Type B pancreatic cell (in vitro differentiated cells): ENCODE results near the gene SLMAP. TPM values are rescaled to one million over a fixed set of nuclear protein-coding genes. Genes with fewer than 3 reads are reported as not detected.

Experiments used
- DNase-seq: peaks from one replicate; pipeline ENCODE4 v3.0.0; 2021; ENCODE audit warnings: mixed read lengths; ENCODE audit not compliant: unreplicated experiment; ENCODE audit errors: extremely low spot score
- H3K27ac Mint-ChIP-seq: 2 replicates; pipeline ENCODE4 v1.8.0; 2021; ENCODE audit warnings: mild to moderate bottlenecking, mixed read lengths
- H3K27me3 Mint-ChIP-seq: 2 replicates; pipeline ENCODE4 v1.8.0; 2021; ENCODE audit warnings: mixed read lengths
- H3K36me3 Mint-ChIP-seq: 2 replicates; pipeline ENCODE4 v1.8.0; 2021; ENCODE audit warnings: mixed read lengths
- H3K4me1 Mint-ChIP-seq: one replicate; pipeline ENCODE4 v1.8.0; 2021; ENCODE audit warnings: mixed read lengths; ENCODE audit not compliant: unreplicated experiment
- H3K4me3 Mint-ChIP-seq: 2 replicates; pipeline ENCODE4 v1.8.0; 2021; ENCODE audit warnings: mild to moderate bottlenecking, mixed read lengths
- H3K9me3 Mint-ChIP-seq: 2 replicates; pipeline ENCODE4 v1.8.0; 2021; ENCODE audit warnings: mixed read lengths
- total RNA-seq: library from RNA; stranded (reverse); gene quantifications from 2 replicates; pipeline ENCODE4 v1.2.1, GENCODE V29; 2021; ENCODE audit warnings: low replicate concordance
- TF ChIP-seq, protein P1 (sequence below): fragments of 200-600 bp; sonication (generic); conservative IDR thresholded peaks from 2 replicates; pipeline ENCODE4 v1.5.0; 2021; ENCODE audit warnings: antibody characterized with exemption, mild to moderate bottlenecking

Gene SLMAP
- total RNA-seq, 1 donor from 2014 or later: 55.1 TPM

DNA sequence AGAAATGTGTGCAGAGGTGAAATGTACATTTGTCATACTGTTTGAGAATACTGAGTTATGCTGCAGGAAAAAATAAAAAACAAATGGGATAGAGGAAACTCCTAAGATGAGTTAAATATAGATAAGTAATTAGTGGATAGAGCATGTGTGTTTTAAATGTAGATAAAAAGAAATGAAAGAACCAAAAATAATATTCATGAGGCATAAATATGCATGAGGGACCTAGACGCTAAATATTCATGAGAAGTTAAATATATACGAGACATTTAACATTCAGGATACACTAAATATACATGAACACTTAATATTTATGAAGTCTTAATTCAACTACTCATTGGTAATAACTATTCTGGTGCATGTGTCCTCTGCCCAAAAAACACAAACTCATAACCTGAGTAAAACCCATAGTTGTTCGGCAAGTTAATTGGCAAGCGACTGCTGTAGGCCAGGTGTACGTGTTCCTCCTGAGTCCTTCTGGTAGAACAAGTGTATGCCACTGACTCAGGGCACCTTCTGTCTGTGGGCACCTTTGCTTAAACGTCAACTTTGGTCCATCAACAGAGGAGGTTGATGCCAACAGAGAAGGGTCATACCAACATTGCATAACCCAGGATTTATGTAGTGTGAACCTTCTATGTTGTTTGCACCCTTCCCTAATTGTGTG is 38.8 kb upstream of the SLMAP start:
- Mint-ChIP-seq H3K36me3 (no peaks in the 10 kb centered on the region), H3K4me1 (no peaks in the 10 kb centered on the region), H3K27ac (no peak overlapping the region), H3K9me3 (no peaks in the 10 kb centered on the region), H3K27me3 (no peaks in the 10 kb centered on the region), H3K4me3 (no peak overlapping the region)
- TF ChIP-seq, protein P1, sequence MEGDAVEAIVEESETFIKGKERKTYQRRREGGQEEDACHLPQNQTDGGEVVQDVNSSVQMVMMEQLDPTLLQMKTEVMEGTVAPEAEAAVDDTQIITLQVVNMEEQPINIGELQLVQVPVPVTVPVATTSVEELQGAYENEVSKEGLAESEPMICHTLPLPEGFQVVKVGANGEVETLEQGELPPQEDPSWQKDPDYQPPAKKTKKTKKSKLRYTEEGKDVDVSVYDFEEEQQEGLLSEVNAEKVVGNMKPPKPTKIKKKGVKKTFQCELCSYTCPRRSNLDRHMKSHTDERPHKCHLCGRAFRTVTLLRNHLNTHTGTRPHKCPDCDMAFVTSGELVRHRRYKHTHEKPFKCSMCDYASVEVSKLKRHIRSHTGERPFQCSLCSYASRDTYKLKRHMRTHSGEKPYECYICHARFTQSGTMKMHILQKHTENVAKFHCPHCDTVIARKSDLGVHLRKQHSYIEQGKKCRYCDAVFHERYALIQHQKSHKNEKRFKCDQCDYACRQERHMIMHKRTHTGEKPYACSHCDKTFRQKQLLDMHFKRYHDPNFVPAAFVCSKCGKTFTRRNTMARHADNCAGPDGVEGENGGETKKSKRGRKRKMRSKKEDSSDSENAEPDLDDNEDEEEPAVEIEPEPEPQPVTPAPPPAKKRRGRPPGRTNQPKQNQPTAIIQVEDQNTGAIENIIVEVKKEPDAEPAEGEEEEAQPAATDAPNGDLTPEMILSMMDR: no peak
- no peak for DNase-seq

DNA sequence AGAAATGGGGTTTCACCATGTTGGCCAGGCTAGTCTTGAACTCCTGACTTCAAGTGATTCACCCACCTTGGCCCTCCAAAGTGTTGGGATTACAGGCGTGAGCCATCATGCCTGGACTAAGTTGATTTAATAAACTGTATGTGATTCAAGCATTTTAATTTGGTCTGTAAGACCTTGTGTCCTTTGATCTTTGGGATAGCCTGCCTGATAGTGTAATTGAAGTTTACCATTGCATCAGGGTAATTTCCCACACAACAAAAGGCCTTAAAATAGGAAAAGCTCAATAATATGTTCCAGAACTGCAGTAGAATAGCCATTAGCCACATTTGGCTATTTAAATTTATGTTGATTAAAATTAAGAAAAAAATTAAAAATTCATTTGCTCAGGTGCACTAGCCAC is 38.0 kb upstream of the SLMAP start:
- H3K9me3 Mint-ChIP-seq: no peaks in the 10 kb centered on the region
- H3K4me1 Mint-ChIP-seq: no peaks in the 10 kb centered on the region
- H3K27me3 Mint-ChIP-seq: no peaks in the 10 kb centered on the region
- TF ChIP-seq, protein P1: no peak
- no peak for DNase-seq
- no peaks in the 10 kb centered on the region for H3K36me3 Mint-ChIP-seq
- H3K4me3 Mint-ChIP-seq: no peak overlapping the region
- H3K27ac Mint-ChIP-seq: no peak overlapping the region

DNA sequence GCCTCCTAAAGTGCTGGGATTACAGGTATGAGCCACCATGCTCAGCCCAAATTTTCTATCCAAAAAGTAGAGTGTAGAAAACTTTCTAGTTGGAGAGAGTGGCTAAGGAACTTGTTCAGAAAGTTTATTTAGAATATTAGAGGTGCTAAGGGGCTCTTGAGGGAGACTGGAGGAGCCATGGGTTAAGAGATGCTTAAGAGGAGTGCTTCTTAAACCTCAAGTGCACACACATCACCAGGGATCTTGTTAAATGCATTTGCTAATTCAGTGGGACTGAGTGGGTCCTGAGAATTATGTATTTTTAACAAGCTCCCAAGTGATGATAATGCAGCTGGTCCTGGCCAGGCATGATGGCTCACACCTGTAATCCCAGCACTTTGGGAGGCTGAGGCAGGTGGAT is 29.7 kb upstream of the SLMAP start:
- Mint-ChIP-seq H3K36me3 (no peaks in the 10 kb centered on the region), H3K4me3 (no peak overlapping the region), H3K27ac (no peak overlapping the region), H3K9me3 (no peaks in the 10 kb centered on the region), H3K27me3 (no peaks in the 10 kb centered on the region), H3K4me1 (peaks cover 6% of the 10 kb centered on the region)
- TF ChIP-seq, protein P1: no peak
- no peak for DNase-seq

DNA sequence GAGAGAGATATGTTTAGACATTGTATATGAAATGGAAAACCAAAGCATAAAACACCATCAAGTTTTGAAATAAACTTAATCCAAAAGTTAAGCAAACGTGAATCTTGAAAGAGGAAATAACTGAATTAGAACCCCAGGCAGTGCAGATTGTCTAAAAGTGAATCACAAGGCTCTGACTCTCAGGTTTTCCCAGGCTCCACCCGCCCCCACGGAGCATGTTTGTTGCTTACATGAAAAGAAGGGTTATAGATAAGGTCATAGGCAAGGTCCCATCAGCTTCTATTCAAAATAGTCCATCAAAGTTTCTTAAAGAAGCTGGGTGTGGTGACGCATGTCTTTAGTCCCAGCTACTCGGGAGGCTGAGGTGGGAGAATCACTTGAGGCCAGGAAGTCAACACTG is 29.0 kb upstream of the SLMAP start:
- DNase-seq: no peak
- no peaks in the 10 kb centered on the region for H3K36me3 Mint-ChIP-seq
- TF ChIP-seq, protein P1: no peak
- H3K9me3 Mint-ChIP-seq: no peaks in the 10 kb centered on the region
- no peaks in the 10 kb centered on the region for H3K27me3 Mint-ChIP-seq
- H3K4me3 Mint-ChIP-seq: no peak overlapping the region
- peak overlapping the region; percentile 64 for H3K27ac Mint-ChIP-seq
- peaks cover 6% of the 10 kb centered on the region for H3K4me1 Mint-ChIP-seq

DNA sequence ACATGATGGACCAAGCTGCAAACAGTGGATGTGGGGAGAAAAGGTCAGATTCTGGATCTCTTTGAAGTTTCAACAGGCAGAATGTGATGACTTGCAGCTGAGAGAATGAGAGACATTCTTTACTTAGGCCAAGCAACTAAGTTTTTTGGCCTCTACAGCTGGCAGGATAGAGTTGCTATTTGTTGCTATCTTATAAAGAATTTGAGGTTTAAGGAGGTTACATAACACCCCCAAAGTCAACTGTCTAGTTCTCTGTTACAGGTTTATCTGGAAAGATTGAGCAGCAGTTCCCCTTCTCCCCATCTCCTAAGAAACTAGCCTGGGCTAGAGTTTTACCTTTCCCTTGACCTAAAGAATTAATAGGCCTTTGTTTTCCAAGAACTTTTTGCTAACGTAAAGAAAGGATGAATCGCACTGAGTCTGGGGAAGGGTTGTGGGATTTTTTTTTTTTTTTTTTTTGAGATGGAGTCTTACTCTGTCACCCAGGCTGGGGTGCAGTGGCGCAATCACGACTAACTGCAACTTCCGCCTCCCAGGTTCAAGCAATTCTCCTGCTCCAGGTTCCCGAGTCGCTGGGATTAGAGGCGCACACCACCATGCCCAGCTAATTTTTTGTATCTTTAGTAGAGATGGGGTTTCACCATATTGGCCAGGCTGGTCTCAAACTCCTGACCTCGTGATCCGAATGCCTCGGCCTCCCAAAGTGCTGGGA is 26.6 kb upstream of the SLMAP start:
- Mint-ChIP-seq H3K27ac (no peak overlapping the region), H3K4me3 (no peak overlapping the region), H3K4me1 (peaks cover 6% of the 10 kb centered on the region), H3K9me3 (no peaks in the 10 kb centered on the region), H3K36me3 (no peaks in the 10 kb centered on the region), H3K27me3 (no peaks in the 10 kb centered on the region)
- TF ChIP-seq, protein P1: no peak
- DNase-seq: no peak
